ENCODE data around the gene BCKDHB. TPM values are rescaled to one million over a fixed set of nuclear protein-coding genes. Genes with fewer than 3 reads are reported as not detected.

BCKDHB gene
- polyA plus RNA-seq, 2 of the 4 experiments (the other 2 are of a cell fraction) = 7.7 to 15.0 TPM

- ChIA-PET CTCF (no interaction called here), POLR2A (no interaction called here)
- no peak for DNase-seq (ENCODE audit: low read depth in 1 of 2, low spot score in 1 of 2)
- Histone ChIP-seq H3K4me2 (no peak overlapping the region), H3K4me3 (no peak overlapping the region), H3K27ac (no peak overlapping the region), H3K4me1 (no peaks in the 10 kb centered on the region), H3K9me3 (no peaks in the 10 kb centered on the region)
- WGBS (ENCODE audit: missing lambda C conversion rate) = 25% methylated on average over 1 of the region's 1 CpG
- FAIRE-seq = no peak
- TF ChIP-seq RAD21 (conservative IDR thresholded peaks at IDR 0.05 in 1 of 2, IDR thresholded peaks at IDR 0.05 in 1 of 2) = no peak
- TF ChIP-seq BHLHE40 (IDR thresholded peaks at IDR 0.05; ENCODE audit: low read depth, low read length) = no peak
- TF ChIP-seq KDM5A (IDR thresholded peaks at IDR 0.05) = no peak
- TF ChIP-seq CTCF (IDR thresholded peaks at IDR 0.05) = no peak
- no peak for TF ChIP-seq FOSL2 (IDR thresholded peaks at IDR 0.05)
- TF ChIP-seq FOSL2 (CRISPR knock-in tag; IDR thresholded peaks at IDR 0.05) = no peak
- TF ChIP-seq HDAC2 (IDR thresholded peaks at IDR 0.05) = no peak
- TF ChIP-seq MAFK (IDR thresholded peaks at IDR 0.05; ENCODE audit: partially characterized antibody) = no peak
- TF ChIP-seq CBX2 (IDR thresholded peaks at IDR 0.05; ENCODE audit: borderline replicate concordance, low read depth) = no peak
- no peak for TF ChIP-seq EHMT2 (IDR thresholded peaks at IDR 0.05; ENCODE audit: low read depth)
- TF ChIP-seq HMGXB4 (CRISPR knock-in tag; IDR thresholded peaks at IDR 0.05; ENCODE audit: borderline replicate concordance) = no peak
- TF ChIP-seq JUN (IDR thresholded peaks at IDR 0.05) = no peak
- no peak for TF ChIP-seq CEBPB (IDR thresholded peaks at IDR 0.05)
- ATAC-seq = no peak
These were observed 29.4 kb upstream of the BCKDHB start for GRCh38 chr6:80077067-80077466.

GRCh38 chr6:80088637-80089036, 17.8 kb upstream of the BCKDHB start:
- Histone ChIP-seq H3K27ac (no peak overlapping the region), H3K4me2 (no peak overlapping the region), H3K9me3 (no peaks in the 10 kb centered on the region), H3K4me3 (no peak overlapping the region), H3K4me1 (no peaks in the 10 kb centered on the region)
- TF ChIP-seq JUN (IDR thresholded peaks at IDR 0.05) (no peak), RFX5 (IDR thresholded peaks at IDR 0.05) (no peak), PBX3 (IDR thresholded peaks at IDR 0.05) (no peak), CTCF (IDR thresholded peaks at IDR 0.05) (no peak), HEYL (CRISPR knock-in tag; IDR thresholded peaks at IDR 0.05) (no peak), RAD21 (conservative IDR thresholded peaks at IDR 0.05 in 1 of 2, IDR thresholded peaks at IDR 0.05 in 1 of 2) (no peak), CBX2 (IDR thresholded peaks at IDR 0.05; ENCODE audit: borderline replicate concordance, low read depth) (no peak), JUNB (IDR thresholded peaks at IDR 0.05) (no peak), MAFK (IDR thresholded peaks at IDR 0.05; ENCODE audit: partially characterized antibody) (no peak), MAX (IDR thresholded peaks at IDR 0.05) (no peak), ATOH8 (CRISPR knock-in tag; IDR thresholded peaks at IDR 0.05; ENCODE audit: low read depth) (no peak), NFE2L2 (conservative IDR thresholded peaks at IDR 0.05; ENCODE audit: low read length) (no peak), ZFP36 (IDR thresholded peaks at IDR 0.05; ENCODE audit: borderline replicate concordance, partially characterized antibody) (no peak), NR3C1 (IDR thresholded peaks at IDR 0.05) (no peak), KDM1A (IDR thresholded peaks at IDR 0.05; ENCODE audit: low read depth) (no peak), TP53 (CRISPR knock-in tag; IDR thresholded peaks at IDR 0.05) (no peak), ZSCAN20 (CRISPR knock-in tag; IDR thresholded peaks at IDR 0.05) (no peak), CEBPB (IDR thresholded peaks at IDR 0.05) (no peak)
- DNase-seq (ENCODE audit: low read depth in 1 of 2, low spot score in 1 of 2) (no peak), ATAC-seq (no peak), FAIRE-seq (no peak)
- ChIA-PET POLR2A (no interaction called here), CTCF (interaction anchor here (0.6 kb wide), 1 partner anchor 272 kb away, joined by 5 read pairs; no protein-coding TSS in a partner anchor)
- 52% methylated on average over 6 of the region's 6 CpGs for WGBS (ENCODE audit: missing lambda C conversion rate)

Data from A549 (cell line).